Fibroblast of pulmonary artery (primary cell): ENCODE results near the gene TMA16.

Experiments used
- DNase-seq: peaks from one replicate; pipeline ENCODE4 v3.0.0-alpha.2; 2010; ENCODE audit warnings: low read depth
- H3K4me3 ChIP-seq: replicated peaks from 2 replicates; pipeline ENCODE4 v1.5.1; 2011; ENCODE audit warnings: low read depth, mild to moderate bottlenecking, control low read depth, low read length, moderate library complexity
- TF ChIP-seq, protein P1 (sequence below): IDR thresholded peaks from 2 replicates; pipeline ENCODE4 v1.5.1; 2011; ENCODE audit warnings: mild to moderate bottlenecking, control low read depth, low read length, inconsistent platforms; ENCODE audit errors: missing control alignments

Gene TMA16

GRCh38 chr4:163486321-163486720 is 8.2 kb upstream of the TMA16 start:
- H3K4me3 ChIP-seq, result no peak overlapping the region
- TF ChIP-seq, protein P1, sequence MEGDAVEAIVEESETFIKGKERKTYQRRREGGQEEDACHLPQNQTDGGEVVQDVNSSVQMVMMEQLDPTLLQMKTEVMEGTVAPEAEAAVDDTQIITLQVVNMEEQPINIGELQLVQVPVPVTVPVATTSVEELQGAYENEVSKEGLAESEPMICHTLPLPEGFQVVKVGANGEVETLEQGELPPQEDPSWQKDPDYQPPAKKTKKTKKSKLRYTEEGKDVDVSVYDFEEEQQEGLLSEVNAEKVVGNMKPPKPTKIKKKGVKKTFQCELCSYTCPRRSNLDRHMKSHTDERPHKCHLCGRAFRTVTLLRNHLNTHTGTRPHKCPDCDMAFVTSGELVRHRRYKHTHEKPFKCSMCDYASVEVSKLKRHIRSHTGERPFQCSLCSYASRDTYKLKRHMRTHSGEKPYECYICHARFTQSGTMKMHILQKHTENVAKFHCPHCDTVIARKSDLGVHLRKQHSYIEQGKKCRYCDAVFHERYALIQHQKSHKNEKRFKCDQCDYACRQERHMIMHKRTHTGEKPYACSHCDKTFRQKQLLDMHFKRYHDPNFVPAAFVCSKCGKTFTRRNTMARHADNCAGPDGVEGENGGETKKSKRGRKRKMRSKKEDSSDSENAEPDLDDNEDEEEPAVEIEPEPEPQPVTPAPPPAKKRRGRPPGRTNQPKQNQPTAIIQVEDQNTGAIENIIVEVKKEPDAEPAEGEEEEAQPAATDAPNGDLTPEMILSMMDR, result no peak
- no peak for DNase-seq

DNA sequence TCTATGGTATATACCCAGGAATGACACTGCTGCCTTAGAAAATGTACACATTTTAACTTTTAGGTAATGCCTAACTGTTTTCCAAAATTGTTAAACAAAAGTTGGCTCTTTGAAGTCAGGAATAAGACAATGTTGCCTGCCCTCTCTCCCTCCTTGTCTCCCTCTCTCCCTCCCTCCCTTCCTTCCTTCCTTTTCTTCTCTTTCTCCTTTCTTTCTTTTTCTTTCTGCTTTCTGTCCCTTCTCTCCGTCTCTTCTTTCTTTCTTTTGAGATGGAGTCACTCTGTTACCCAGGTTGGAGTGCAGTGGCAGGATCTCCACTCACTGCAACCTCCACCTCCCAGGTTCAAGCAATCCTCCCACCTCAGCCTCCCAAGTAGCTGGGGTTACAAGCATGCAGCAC is 4.6 kb upstream of the TMA16 start:
- no peak overlapping the region for H3K4me3 ChIP-seq
- TF ChIP-seq, protein P1, result no peak
- no peak for DNase-seq

DNA sequence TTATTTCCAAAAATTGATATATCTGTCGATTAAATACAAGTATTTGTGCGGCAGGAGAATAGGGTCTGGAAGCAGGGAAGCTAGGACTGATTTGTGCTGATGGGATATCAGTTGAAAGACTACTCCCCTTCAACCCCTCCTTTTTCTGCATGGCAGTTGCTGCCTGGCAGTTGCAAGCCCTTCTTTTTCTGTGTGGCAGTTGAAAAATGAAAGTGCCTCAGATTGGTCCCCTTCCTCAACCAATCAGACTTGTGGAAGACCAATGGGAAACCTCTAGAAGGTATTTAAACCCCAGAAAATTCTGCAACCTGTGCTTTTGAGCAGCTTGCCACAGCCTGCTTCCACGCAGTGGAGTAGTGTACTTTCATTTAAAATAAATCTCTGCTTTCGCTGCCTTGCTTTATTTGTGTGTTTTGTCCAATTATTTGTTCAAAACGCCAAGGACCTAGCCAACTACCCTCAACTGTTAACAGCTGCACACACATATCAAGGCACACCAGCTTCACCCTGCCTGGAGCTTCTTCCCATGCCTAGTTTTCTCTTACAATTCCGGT is 1.5 kb upstream of the TMA16 start:
- TF ChIP-seq, protein P1, result no peak
- DNase-seq, result no peak
- no peak overlapping the region for H3K4me3 ChIP-seq

DNA sequence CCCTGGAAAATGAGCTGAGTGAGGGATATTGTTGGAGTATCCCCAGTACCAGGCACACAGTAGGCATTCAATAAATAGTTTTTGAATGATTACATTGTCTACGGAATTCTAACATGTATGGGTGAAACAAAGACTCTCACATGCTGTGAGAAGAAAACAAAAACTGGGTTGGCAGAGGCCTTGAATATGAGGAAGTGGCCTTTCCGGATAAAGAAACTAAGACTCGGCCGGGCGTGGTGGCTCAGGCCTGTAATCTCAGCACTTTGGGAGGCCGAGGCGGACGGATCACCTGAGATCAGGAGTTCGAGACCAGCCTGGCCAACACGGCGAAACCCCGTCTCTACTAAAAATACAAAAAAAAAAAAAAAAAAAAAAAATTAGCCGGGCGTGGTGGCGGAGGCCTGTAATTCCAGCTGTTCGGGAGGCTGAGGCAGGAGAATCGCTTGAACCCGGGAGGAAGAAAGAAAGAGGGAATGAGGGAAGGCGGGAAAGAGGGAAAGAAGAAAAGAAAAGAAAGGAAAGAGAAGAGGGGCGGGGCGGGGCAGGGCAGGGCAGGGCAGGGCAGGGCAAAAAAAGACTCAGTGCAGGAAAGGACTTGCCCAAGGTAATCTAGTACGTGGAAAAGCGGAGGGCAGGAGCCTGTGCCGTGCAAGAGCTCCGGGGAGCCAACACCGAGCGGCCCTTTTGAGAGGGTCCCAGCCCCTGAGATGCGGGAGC is 689 bp upstream of the TMA16 start:
- TF ChIP-seq, protein P1, result no peak
- H3K4me3 ChIP-seq, result peak overlapping the region; percentile 93
- no peak for DNase-seq

GRCh38 chr4:163495900-163496299 is 1.4 kb downstream of the TMA16 start:
- DNase-seq, result no peak
- peak overlapping the region; percentile 93 for H3K4me3 ChIP-seq
- TF ChIP-seq, protein P1, result no peak

DNA sequence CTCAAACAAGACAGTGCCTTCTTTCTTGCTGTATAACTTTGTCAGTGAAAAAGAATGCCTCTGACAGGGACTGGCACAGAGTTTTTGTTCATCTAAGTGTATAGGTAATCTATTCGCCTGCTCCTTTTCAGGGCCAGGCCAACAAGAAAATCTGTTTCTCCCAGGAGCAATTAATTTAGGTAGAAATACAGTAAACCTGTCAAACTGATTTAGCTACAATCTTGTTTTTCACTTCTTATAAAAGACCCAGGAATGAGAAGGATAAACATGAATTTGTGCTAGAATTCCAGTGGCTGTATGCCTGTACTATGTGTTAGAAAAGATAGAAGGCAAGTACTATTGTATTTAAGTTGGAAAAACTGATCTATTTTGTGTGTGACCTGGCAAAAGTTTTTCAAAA is 6.1 kb downstream of the TMA16 start:
- no peak overlapping the region for H3K4me3 ChIP-seq
- TF ChIP-seq, protein P1, result no peak
- no peak for DNase-seq

- peak; percentile 18 for DNase-seq
- TF ChIP-seq, protein P1, result no peak
- H3K4me3 ChIP-seq, result no peak overlapping the region
These were observed 10.9 kb downstream of the TMA16 start for GRCh38 chr4:163505374-163505773.
